ENCODE measurements around the gene ATP5F1D. TPM values are rescaled to one million over a fixed set of nuclear protein-coding genes. Genes with fewer than 3 reads are reported as not detected.

ATP5F1D gene
- total and polyA plus RNA-seq, 2 of the 13 experiments (the other 11 are each of a cell fraction or from before 2014, with no cell fraction given): 39.4 to 78.7 TPM

DNA sequence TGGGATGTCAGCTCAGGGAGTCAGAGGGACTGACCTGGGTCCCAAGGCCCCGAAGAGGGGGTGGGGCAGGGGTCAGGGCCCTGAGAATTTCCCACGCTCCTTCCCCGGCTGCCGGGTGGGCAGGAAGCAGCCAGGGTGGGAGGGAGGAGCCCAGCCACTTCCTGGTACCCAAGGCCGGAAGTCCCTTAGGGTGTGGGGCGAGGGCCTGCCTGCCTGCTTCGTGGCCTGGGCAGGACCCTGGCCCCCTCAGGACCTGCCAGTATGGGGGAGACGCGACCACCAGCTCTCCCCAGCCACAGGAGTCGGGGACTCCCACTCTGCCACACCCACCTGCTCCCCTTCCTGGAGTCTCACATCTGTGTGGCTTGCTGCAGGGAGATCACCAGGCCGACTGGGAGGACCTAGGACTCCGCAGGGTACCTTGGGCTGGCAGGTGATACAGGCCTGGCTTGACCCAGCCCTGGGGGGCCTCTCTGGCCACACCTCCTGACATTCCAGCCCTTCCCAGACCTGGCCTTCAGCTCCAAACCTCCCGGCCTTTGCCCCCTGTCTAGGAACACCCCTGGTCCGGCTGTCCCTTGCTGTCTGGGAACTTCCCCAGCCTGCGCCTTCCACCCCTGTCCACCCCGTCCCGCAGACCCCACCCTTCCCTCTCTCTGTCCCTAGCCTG, 17.8 kb downstream of the ATP5F1D start (continued):
- TF ChIP-seq, protein P1, sequence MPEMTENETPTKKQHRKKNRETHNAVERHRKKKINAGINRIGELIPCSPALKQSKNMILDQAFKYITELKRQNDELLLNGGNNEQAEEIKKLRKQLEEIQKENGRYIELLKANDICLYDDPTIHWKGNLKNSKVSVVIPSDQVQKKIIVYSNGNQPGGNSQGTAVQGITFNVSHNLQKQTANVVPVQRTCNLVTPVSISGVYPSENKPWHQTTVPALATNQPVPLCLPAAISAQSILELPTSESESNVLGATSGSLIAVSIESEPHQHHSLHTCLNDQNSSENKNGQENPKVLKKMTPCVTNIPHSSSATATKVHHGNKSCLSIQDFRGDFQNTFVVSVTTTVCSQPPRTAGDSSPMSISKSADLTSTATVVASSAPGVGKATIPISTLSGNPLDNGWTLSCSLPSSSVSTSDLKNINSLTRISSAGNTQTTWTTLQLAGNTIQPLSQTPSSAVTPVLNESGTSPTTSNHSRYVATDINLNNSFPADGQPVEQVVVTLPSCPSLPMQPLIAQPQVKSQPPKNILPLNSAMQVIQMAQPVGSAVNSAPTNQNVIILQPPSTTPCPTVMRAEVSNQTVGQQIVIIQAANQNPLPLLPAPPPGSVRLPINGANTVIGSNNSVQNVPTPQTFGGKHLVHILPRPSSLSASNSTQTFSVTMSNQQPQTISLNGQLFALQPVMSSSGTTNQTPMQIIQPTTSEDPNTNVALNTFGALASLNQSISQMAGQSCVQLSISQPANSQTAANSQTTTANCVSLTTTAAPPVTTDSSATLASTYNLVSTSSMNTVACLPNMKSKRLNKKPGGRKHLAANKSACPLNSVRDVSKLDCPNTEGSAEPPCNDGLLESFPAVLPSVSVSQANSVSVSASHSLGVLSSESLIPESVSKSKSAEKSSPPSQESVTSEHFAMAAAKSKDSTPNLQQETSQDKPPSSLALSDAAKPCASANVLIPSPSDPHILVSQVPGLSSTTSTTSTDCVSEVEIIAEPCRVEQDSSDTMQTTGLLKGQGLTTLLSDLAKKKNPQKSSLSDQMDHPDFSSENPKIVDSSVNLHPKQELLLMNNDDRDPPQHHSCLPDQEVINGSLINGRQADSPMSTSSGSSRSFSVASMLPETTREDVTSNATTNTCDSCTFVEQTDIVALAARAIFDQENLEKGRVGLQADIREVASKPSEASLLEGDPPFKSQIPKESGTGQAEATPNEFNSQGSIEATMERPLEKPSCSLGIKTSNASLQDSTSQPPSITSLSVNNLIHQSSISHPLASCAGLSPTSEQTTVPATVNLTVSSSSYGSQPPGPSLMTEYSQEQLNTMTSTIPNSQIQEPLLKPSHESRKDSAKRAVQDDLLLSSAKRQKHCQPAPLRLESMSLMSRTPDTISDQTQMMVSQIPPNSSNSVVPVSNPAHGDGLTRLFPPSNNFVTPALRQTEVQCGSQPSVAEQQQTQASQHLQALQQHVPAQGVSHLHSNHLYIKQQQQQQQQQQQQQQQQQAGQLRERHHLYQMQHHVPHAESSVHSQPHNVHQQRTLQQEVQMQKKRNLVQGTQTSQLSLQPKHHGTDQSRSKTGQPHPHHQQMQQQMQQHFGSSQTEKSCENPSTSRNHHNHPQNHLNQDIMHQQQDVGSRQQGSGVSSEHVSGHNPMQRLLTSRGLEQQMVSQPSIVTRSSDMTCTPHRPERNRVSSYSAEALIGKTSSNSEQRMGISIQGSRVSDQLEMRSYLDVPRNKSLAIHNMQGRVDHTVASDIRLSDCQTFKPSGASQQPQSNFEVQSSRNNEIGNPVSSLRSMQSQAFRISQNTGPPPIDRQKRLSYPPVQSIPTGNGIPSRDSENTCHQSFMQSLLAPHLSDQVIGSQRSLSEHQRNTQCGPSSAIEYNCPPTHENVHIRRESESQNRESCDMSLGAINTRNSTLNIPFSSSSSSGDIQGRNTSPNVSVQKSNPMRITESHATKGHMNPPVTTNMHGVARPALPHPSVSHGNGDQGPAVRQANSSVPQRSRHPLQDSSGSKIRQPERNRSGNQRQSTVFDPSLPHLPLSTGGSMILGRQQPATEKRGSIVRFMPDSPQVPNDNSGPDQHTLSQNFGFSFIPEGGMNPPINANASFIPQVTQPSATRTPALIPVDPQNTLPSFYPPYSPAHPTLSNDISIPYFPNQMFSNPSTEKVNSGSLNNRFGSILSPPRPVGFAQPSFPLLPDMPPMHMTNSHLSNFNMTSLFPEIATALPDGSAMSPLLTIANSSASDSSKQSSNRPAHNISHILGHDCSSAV (CRISPR knock-in tag; IDR thresholded peaks at IDR 0.05; ENCODE audit: borderline replicate concordance): 0 out of 2 replicates have a peak, but pooled peaks have one; percentile 66
- peak; percentile 87; the same call in 1 of the 2 replicates for TF ChIP-seq ZNF678 (CRISPR knock-in tag; IDR thresholded peaks at IDR 0.05)
- TF ChIP-seq, protein P2, sequence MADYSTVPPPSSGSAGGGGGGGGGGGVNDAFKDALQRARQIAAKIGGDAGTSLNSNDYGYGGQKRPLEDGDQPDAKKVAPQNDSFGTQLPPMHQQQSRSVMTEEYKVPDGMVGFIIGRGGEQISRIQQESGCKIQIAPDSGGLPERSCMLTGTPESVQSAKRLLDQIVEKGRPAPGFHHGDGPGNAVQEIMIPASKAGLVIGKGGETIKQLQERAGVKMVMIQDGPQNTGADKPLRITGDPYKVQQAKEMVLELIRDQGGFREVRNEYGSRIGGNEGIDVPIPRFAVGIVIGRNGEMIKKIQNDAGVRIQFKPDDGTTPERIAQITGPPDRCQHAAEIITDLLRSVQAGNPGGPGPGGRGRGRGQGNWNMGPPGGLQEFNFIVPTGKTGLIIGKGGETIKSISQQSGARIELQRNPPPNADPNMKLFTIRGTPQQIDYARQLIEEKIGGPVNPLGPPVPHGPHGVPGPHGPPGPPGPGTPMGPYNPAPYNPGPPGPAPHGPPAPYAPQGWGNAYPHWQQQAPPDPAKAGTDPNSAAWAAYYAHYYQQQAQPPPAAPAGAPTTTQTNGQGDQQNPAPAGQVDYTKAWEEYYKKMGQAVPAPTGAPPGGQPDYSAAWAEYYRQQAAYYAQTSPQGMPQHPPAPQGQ (CRISPR knock-in tag; IDR thresholded peaks at IDR 0.05; ENCODE audit: borderline replicate concordance): peak; percentile 0; the same call in 1 of the 2 replicates
- TF ChIP-seq DMAP1 (CRISPR knock-in tag; IDR thresholded peaks at IDR 0.05): no peak
- peak; percentile 64 for TF ChIP-seq CREM (IDR thresholded peaks at IDR 0.05)
- no peak for TF ChIP-seq CREM (CRISPR knock-in tag; IDR thresholded peaks at IDR 0.05)
- TF ChIP-seq MYC (CRISPR knock-in tag; IDR thresholded peaks at IDR 0.05; ENCODE audit: borderline replicate concordance): peak; percentile 57; the same call in 1 of the 2 replicates
- TF ChIP-seq TAF1 (CRISPR knock-in tag; IDR thresholded peaks at IDR 0.05): peak; percentile 66
- TF ChIP-seq ZNF296 (CRISPR knock-in tag; conservative IDR thresholded peaks at IDR 0.05): 0 out of 2 replicates have a peak, but pooled peaks have one; percentile 61
- TF ChIP-seq KLF13 (CRISPR knock-in tag; IDR thresholded peaks at IDR 0.05): no peak
- 0 out of 2 replicates have a peak, but pooled peaks have one; percentile 49 for TF ChIP-seq REPIN1 (CRISPR knock-in tag; IDR thresholded peaks at IDR 0.05; ENCODE audit: borderline replicate concordance, low read depth)

Data from HepG2 (cell line).